ENCODE results near the gene LYSMD1.

LYSMD1 gene

DNA sequence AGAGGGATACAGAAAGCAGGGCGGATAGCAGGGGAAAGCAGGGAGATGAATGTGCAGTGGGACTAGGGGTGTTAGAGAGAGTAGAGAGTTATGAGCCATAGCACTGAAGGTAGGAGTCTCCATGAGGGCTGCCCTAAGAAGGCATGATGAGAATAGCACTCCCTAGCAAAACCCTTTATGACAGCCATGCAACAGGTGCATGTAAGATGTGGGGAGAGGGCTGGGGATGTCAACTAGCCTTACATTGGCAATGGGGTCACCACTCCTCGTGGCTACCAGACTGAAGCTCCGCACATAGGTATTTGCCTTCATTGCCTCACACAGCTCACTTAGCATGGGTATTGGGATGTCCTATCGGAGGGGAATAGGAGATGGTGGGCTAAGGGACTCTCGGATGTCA is 5.5 kb upstream of the LYSMD1 start:
- no peak for DNase-seq (ENCODE audit: low read depth)
- no peak overlapping the region for H3K4me3 ChIP-seq (replicated peaks; ENCODE audit: low read depth, low read length)
- TF ChIP-seq CTCF (IDR thresholded peaks at IDR 0.05; ENCODE audit: low read length, missing control alignments), result no peak

- peak overlapping the region; percentile 85 for H3K4me3 ChIP-seq (replicated peaks; ENCODE audit: low read depth, low read length)
- no peak for TF ChIP-seq CTCF (IDR thresholded peaks at IDR 0.05; ENCODE audit: low read length, missing control alignments)
- no peak for DNase-seq (ENCODE audit: low read depth)
Observed at GRCh38 chr1:151167116-151167515, 1.4 kb upstream of the LYSMD1 start.

DNA sequence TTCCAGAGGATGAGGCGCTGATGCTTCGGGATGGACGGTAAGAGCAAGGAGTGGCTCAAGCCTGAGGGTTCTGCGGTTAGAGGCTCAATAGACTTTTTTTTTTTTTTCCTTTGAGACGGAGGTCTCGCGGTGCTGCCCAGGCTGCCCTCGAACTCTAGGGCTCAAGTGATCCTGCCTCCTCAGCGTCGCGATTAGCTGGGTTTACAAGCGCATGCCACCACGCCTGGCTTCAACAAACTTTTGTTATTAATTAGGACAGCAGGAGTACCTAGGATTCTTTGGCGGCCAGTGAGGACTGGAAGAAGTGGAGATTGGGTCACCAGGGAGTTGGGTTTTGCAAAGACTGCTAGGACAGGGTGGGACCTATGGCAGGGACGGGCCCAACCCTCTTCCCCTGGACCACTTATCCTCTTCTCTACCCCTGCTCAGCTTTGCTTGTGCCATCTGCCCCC is 829 bp upstream of the LYSMD1 start:
- peak overlapping the region; percentile 85 for H3K4me3 ChIP-seq (replicated peaks; ENCODE audit: low read depth, low read length)
- DNase-seq (ENCODE audit: low read depth), result peak; percentile 59
- TF ChIP-seq CTCF (IDR thresholded peaks at IDR 0.05; ENCODE audit: low read length, missing control alignments), result no peak

DNA sequence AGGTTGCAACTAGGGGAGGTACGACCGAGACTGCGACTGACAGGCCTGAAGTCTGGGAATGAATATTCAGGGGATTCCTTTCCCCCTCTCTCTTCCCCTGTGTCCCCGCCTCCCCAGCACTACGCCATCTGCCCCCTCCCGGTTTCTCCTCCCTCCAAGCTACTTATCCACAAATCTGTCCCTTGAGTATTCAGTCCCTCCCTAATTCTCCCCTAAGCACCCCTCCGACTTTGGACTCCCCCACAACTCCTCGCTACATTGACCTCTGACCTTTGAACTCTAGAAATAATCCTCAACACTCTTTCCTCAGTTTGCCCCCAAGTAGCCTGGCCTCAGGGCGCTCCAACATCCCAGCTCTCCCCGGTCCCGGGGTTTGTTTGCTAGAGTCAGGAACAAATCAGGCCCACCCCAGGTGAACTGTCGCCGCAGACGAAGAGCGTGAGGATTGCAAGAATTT is 393 bp downstream of the LYSMD1 start:
- no peak for DNase-seq (ENCODE audit: low read depth)
- peak overlapping the region; percentile 85 for H3K4me3 ChIP-seq (replicated peaks; ENCODE audit: low read depth, low read length)
- no peak for TF ChIP-seq CTCF (IDR thresholded peaks at IDR 0.05; ENCODE audit: low read length, missing control alignments)

DNA sequence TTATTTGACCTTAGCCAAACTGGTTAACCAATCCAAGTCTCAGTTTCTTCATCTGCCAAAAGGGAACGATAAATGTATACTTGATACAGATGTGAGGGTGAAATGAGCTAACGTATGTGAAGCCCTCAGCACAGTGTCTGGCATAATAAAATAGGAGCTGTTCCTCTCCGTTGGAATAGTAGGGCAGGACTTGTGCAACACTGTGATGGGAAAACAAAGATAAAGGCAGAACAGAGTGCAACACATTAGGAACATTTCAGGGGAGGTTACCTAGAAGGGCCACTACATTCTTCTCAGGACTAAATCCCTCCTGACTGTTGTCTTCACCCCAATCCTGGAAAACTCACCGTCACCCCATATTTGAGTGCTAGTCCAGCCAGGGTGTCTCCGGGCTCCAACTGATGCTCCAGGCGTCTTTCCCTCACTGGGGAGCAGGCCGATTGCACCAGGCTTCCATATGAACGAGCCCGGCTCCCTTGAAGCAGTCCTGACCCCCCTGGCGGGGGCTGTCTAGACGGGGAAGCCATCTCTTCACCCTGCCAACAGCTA is 896 bp downstream of the LYSMD1 start:
- peak; percentile 58 for DNase-seq (ENCODE audit: low read depth)
- H3K4me3 ChIP-seq (replicated peaks; ENCODE audit: low read depth, low read length), result peak overlapping the region; percentile 85
- TF ChIP-seq CTCF (IDR thresholded peaks at IDR 0.05; ENCODE audit: low read length, missing control alignments), result no peak

- no peak for DNase-seq (ENCODE audit: low read depth)
- H3K4me3 ChIP-seq (replicated peaks; ENCODE audit: low read depth, low read length), result no peak overlapping the region
- TF ChIP-seq CTCF (IDR thresholded peaks at IDR 0.05; ENCODE audit: low read length, missing control alignments), result no peak
Observed at GRCh38 chr1:151159373-151159772, 6.3 kb downstream of the LYSMD1 start.

DNA sequence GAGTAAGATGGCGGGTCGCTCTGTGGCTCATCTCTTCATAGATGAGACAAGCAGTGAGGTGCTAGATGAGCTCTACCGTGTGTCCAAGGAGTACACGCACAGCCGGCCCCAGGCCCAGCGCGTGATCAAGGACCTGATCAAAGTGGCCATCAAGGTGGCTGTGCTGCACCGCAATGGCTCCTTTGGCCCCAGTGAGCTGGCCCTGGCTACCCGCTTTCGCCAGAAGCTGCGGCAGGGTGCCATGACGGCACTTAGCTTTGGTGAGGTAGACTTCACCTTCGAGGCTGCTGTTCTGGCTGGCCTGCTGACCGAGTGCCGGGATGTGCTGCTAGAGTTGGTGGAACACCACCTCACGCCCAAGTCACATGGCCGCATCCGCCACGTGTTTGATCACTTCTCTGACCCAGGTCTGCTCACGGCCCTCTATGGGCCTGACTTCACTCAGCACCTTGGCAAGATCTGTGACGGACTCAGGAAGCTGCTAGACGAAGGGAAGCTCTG is 6.9 kb downstream of the LYSMD1 start:
- no peak for TF ChIP-seq CTCF (IDR thresholded peaks at IDR 0.05; ENCODE audit: low read length, missing control alignments)
- DNase-seq (ENCODE audit: low read depth), result no peak
- H3K4me3 ChIP-seq (replicated peaks; ENCODE audit: low read depth, low read length), result no peak overlapping the region
